Bronchial epithelial cell (primary cell): ENCODE measurements around the gene HIVEP1. TPM values are rescaled to one million over a fixed set of nuclear protein-coding genes. Genes with fewer than 3 reads are reported as not detected.
"Not testable (repeated sequence)": the region's sequence is repeated elsewhere in the genome, so short reads cannot be mapped to it uniquely, and the experiment has no call there.

ENCODE experiments used
- DNase-seq: peaks from one replicate; pipeline ENCODE4 v3.0.0-alpha.2; 2010; ENCODE audit warnings: low read depth
- FAIRE-seq: peaks from 2 replicates; lab custom pipeline; 2011; peaks lifted over from hg19 to GRCh38; lab: Jason Lieb, UNC
- H3K27me3 ChIP-seq: 2 replicates; pipeline ENCODE4 v1.5.1; 2011; ENCODE audit warnings: low read length; ENCODE audit not compliant: control insufficient read depth, insufficient read depth
- H3K36me3 ChIP-seq: 2 replicates; pipeline ENCODE4 v1.5.1; 2011; ENCODE audit warnings: low read length; ENCODE audit not compliant: control insufficient read depth, insufficient read depth
- H3K4me3 ChIP-seq: 2 replicates; pipeline ENCODE4 v1.5.1; 2011; ENCODE audit warnings: mild to moderate bottlenecking, low read depth, low read length, control low read depth
- total RNA-seq: library from RNA; depleted of rRNA; stranded (reverse); fragments of >200 nt; gene quantifications from 2 replicates; pipeline ENCODE4 v1.2.1, GENCODE V29; 2014
- TF ChIP-seq, protein P1 (sequence below): IDR thresholded peaks from 2 replicates; pipeline ENCODE4 v1.5.1; 2011; ENCODE audit warnings: mild to moderate bottlenecking, moderate library complexity, low read length, control low read depth, inconsistent platforms; ENCODE audit not compliant: insufficient read depth, severe bottlenecking

The HIVEP1 gene
- total RNA-seq, 1 donor from 2014 or later = 6.8 TPM

DNA sequence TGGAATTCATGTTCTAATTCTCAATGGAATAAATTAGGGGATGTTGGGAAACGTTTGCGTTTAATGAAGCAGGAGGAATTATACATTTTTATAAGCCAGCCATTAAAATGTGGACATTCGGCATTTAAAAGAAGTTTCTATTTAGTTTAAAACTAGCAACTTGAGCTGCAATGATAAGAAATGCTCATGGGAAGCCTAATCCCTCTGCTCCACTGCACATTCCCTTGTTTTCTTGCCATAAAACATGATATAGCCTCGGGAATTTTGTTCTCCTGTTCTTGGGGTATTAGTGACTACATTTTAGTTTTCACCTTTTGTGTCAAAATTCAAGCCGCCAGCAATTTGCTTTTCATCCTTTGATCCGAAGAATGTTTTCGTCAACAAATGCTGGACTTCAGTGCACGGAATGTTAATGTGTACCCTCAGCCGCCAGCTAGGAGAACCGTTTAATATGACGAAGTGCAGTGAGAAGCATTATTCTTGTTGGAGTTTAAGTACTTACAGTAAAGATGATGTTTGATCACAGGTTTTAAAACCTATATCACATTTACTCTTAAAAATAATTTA, 137.9 kb downstream of the HIVEP1 start:
- TF ChIP-seq, protein P1, sequence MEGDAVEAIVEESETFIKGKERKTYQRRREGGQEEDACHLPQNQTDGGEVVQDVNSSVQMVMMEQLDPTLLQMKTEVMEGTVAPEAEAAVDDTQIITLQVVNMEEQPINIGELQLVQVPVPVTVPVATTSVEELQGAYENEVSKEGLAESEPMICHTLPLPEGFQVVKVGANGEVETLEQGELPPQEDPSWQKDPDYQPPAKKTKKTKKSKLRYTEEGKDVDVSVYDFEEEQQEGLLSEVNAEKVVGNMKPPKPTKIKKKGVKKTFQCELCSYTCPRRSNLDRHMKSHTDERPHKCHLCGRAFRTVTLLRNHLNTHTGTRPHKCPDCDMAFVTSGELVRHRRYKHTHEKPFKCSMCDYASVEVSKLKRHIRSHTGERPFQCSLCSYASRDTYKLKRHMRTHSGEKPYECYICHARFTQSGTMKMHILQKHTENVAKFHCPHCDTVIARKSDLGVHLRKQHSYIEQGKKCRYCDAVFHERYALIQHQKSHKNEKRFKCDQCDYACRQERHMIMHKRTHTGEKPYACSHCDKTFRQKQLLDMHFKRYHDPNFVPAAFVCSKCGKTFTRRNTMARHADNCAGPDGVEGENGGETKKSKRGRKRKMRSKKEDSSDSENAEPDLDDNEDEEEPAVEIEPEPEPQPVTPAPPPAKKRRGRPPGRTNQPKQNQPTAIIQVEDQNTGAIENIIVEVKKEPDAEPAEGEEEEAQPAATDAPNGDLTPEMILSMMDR = no peak
- Histone ChIP-seq H3K36me3 (no peaks in the 10 kb centered on the region), H3K4me3 (no peak overlapping the region), H3K27me3 (no peaks in the 10 kb centered on the region)
- FAIRE-seq (no peak), DNase-seq (no peak)

DNA sequence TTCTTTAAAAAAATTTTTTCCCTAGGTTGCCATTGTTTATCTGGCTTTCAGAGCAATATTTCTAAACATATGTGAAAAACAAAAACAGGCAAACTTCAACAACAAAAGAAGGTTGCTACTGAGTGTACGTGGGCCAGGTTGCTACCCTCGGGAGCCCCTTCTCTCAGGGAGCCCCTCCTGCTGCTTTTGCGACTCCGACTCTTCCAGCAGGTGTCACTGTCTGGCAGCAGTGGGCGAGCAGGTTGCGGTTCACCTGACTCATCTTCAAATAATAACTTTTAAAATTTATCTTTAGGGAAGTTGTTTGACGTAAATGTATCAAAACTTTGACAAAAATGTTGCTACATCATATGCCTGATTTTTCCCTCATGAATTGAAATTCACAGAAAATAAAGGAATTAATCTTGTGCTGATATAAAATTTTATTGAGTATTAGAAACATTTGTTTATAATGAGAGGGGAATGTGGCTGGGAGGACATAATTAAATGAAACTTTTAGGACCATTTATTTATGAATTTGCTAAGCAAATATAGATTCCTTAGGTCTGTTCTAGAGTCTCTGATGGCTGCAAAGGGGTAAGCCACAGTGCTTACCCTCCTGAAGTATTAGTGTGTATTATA, 138.8 kb downstream of the HIVEP1 start:
- Histone ChIP-seq H3K36me3 (no peaks in the 10 kb centered on the region), H3K27me3 (no peaks in the 10 kb centered on the region), H3K4me3 (no peak overlapping the region)
- TF ChIP-seq, protein P1 = peak; percentile 68
- FAIRE-seq (no peak), DNase-seq (peak; percentile 35)

DNA sequence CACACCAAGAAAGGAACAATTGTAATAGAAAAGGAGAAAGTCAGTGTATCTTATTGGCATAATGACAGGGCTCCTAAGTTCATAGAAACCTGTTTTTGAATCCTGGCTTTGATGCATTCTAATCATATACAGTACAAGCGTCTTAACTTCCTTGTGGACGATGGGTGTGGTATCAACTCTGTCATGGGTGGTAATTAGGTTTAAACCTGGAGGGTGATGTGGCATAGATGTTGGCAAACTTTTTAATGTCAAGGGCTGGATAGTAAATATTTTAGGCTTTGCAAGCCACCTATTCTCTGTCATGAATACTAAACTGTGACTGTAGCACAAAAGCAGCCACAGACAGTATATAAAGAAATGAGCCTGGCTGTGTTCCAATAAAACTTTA, 139.3 kb downstream of the HIVEP1 start:
- H3K27me3 ChIP-seq = no peaks in the 10 kb centered on the region
- TF ChIP-seq, protein P1 = no peak
- FAIRE-seq (no peak), DNase-seq (no peak)
- no peaks in the 10 kb centered on the region for H3K36me3 ChIP-seq
- H3K4me3 ChIP-seq = no peak overlapping the region

DNA sequence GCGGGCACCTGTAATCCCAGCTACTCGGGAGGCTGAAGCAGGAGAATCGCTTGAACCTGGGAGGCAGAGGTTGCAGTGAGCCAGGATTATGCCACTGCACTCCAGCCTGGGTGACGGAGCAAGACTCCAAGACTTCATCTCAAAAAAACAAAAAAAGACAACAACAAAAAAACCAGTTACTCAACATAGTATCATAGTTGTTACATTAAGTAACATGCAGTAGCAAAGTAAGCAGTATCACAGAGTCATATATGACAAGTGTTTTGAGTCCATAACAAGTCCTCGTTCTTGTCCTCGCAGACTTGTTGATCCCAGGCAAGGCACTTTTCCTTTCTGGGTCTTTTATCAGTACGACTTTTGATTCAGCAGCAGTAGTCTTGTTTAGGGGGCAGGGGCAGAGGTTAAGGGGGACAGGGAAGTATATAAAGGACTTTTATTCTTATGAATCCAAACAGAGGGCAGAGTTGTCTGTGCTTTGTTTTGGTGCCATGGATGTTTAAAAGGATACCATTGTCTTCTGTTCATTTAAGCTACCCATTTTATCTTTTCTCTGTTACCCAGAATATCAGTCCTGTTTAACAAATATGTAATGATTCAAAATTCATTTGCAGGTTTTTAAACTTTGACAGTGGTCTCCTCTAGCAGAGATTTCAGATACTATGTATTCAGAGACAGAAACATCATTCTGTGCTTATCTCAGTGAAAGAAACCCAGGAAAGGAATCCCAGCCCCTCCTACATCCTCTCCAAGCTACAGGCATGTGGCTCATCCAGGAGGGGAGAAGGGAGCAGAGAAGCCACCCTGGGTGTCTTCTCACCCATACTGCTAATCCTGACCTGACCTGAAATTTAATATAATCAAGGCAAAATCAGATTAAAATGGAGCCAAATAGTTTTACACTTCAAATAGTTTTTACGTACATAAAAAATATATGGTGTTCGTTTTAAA, 140.2 kb downstream of the HIVEP1 start:
- DNase-seq (no peak), FAIRE-seq (no peak)
- H3K4me3 ChIP-seq = no peak overlapping the region

DNA sequence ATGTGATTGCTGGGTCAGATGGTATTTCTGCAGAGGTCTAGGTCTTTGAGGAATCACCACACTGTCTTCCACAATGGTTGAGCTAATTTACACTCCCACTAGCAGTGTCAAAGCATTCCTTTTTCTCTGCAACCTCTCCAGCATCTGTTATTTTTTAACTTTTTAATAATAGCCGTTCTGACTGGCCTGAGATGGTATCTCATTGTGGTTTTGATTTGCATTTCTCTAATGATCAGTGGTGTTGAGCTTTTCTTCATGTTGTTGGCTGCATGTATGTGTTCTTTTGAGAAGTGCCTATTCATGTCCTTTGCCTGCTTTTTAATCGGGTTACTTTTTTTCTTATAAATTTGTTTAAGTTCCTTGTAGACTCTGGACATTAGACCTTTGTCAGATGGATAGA, 143.7 kb downstream of the HIVEP1 start:
- FAIRE-seq, H3K27me3 ChIP-seq, H3K4me3 ChIP-seq, H3K36me3 ChIP-seq, DNase-seq: not testable (repeated sequence)

More for the DNA sequence above, 140.2 kb downstream of the HIVEP1 start:
- Histone ChIP-seq H3K27me3 (no peaks in the 10 kb centered on the region), H3K36me3 (no peaks in the 10 kb centered on the region)
- TF ChIP-seq, protein P1 = no peak
